ENCODE results near the gene GTPBP6. TPM values are rescaled to one million over a fixed set of nuclear protein-coding genes. Genes with fewer than 3 reads are reported as not detected.

GTPBP6 gene
- total RNA-seq, 1 experiment from 2014 or later = 41.6 TPM

- BruUV-seq (replicated peaks) = no TSS peak
- Histone ChIP-seq H4K20me1 (ENCODE audit: insufficient read depth) (no peaks in the 10 kb centered on the region), H3K9me3 (ENCODE audit: control insufficient read depth in 1 of 2, insufficient read depth in 1 of 2, low read depth in 1 of 2, low read length in 2 of 2) (no peaks in the 10 kb centered on the region), H3K79me2 (ENCODE audit: insufficient read depth, low read length) (peaks cover 4% of the 10 kb centered on the region; the same call in 1 of the 2 replicates), H3K9ac (ENCODE audit: low read length) (no peak overlapping the region), H2AFZ (ENCODE audit: low read depth, low read length, poor library complexity, severe bottlenecking) (no peak overlapping the region), H3K4me3 (replicated peaks in 1 of 2; ENCODE audit: low read depth in 1 of 2, low read length in 2 of 2) (no peak overlapping the region), H3K36me3 (ENCODE audit: control insufficient read depth in 1 of 2, insufficient read depth in 2 of 2, low read length in 2 of 2) (peaks cover 0 to 14% of the 10 kb centered on the region in 2 experiments; a peak in 1 of 4 replicates), H3K4me1 (ENCODE audit: control insufficient read depth in 1 of 2, insufficient read depth in 2 of 2, low read length in 2 of 2) (no peaks in the 10 kb centered on the region), H3K27me3 (ENCODE audit: insufficient read depth, low read length) (no peaks in the 10 kb centered on the region), H3K4me2 (ENCODE audit: low read length) (no peak overlapping the region), H3K9me2 (ENCODE audit: insufficient read depth) (no peaks in the 10 kb centered on the region), H3K27ac (ENCODE audit: low read depth, low read length) (no peak overlapping the region)
- intact Hi-C loops (cut with micrococcal nuclease) = no loop called here
- POLR2A ChIA-PET = no interaction called here
- RAD21 ChIA-PET (ENCODE audit: low non-redundant PET in 1 of 2, low total read pairs in 2 of 2, uncharacterized antibody in 2 of 2, unreplicated experiment in 2 of 2) = no interaction called here
- ATAC-seq (no peak), DNase-seq (ENCODE audit: low read depth, low spot score) (no peak)
- CTCF ChIA-PET = no interaction called here
- TF ChIP-seq YY1 (IDR thresholded peaks at IDR 0.05; ENCODE audit: extremely low read depth, insufficient replicate concordance, low read depth, low read length) (no peak), SRF (IDR thresholded peaks at IDR 0.05; ENCODE audit: low read depth) (no peak), EZH2 (IDR thresholded peaks at IDR 0.05) (no peak), CBX3 (IDR thresholded peaks at IDR 0.05; ENCODE audit: low read depth) (no peak), ELF1 (IDR thresholded peaks at IDR 0.05; ENCODE audit: borderline replicate concordance, low read depth) (no peak), JUND (IDR thresholded peaks at IDR 0.05) (no peak), EZH2phosphoT487 (IDR thresholded peaks at IDR 0.05; ENCODE audit: borderline replicate concordance) (no peak), ZNF274 (IDR thresholded peaks at IDR 0.05; ENCODE audit: low read depth, low read length) (no peak), ATF3 (IDR thresholded peaks at IDR 0.05) (no peak)
- TF ChIP-seq, protein P1, sequence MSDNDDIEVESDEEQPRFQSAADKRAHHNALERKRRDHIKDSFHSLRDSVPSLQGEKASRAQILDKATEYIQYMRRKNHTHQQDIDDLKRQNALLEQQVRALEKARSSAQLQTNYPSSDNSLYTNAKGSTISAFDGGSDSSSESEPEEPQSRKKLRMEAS (IDR thresholded peaks at IDR 0.05) = no peak
Measured at GRCh38 chrX:311156-312129, 7.2 kb downstream of the GTPBP6 start.

All from HCT116 (cell line).